Type B pancreatic cell (in vitro differentiated cells): ENCODE measurements around the gene TTC28. TPM values are rescaled to one million over a fixed set of nuclear protein-coding genes. Genes with fewer than 3 reads are reported as not detected.
A peak's percentile ranks its signal among the peaks of the same experiment; 100 is the strongest.

Source experiments
- DNase-seq: peaks from one replicate; pipeline ENCODE4 v3.0.0; 2021; ENCODE audit warnings: mixed read lengths; ENCODE audit not compliant: unreplicated experiment; ENCODE audit errors: extremely low spot score
- H3K27ac Mint-ChIP-seq: 2 replicates; pipeline ENCODE4 v1.8.0; 2021; ENCODE audit warnings: mild to moderate bottlenecking, mixed read lengths
- H3K27me3 Mint-ChIP-seq: 2 replicates; pipeline ENCODE4 v1.8.0; 2021; ENCODE audit warnings: mixed read lengths
- H3K36me3 Mint-ChIP-seq: 2 replicates; pipeline ENCODE4 v1.8.0; 2021; ENCODE audit warnings: mixed read lengths
- H3K4me1 Mint-ChIP-seq: one replicate; pipeline ENCODE4 v1.8.0; 2021; ENCODE audit warnings: mixed read lengths; ENCODE audit not compliant: unreplicated experiment
- H3K4me3 Mint-ChIP-seq: 2 replicates; pipeline ENCODE4 v1.8.0; 2021; ENCODE audit warnings: mild to moderate bottlenecking, mixed read lengths
- H3K9me3 Mint-ChIP-seq: 2 replicates; pipeline ENCODE4 v1.8.0; 2021; ENCODE audit warnings: mixed read lengths
- total RNA-seq: library from RNA; stranded (reverse); gene quantifications from 2 replicates; pipeline ENCODE4 v1.2.1, GENCODE V29; 2021; ENCODE audit warnings: low replicate concordance
- TF ChIP-seq, protein P1 (sequence below): fragments of 200-600 bp; sonication (generic); conservative IDR thresholded peaks from 2 replicates; pipeline ENCODE4 v1.5.0; 2021; ENCODE audit warnings: antibody characterized with exemption, mild to moderate bottlenecking

The TTC28 gene
- total RNA-seq, 1 donor from 2014 or later = 59.2 TPM

DNA sequence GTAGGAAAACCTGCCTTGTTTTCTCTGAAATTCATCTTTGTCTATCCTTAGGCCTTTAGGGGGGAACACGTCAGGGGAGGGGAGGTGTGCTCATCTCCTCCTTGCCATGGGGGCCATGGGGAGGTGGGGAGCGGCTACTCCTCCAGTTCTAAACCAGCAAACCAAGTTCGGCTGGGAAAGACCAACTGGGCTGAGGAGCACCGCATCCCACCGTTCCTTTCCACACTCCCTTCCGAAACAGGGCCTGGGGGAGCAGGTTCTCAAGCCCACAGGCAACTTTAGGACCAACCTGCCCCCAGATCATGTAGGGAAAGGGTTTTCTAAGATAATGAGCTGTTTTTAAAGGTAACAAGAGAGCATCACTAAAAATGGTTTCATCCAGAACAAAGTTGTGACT is 683.1 kb downstream of the TTC28 start:
- H3K36me3 Mint-ChIP-seq = no peaks in the 10 kb centered on the region
- TF ChIP-seq, protein P1, sequence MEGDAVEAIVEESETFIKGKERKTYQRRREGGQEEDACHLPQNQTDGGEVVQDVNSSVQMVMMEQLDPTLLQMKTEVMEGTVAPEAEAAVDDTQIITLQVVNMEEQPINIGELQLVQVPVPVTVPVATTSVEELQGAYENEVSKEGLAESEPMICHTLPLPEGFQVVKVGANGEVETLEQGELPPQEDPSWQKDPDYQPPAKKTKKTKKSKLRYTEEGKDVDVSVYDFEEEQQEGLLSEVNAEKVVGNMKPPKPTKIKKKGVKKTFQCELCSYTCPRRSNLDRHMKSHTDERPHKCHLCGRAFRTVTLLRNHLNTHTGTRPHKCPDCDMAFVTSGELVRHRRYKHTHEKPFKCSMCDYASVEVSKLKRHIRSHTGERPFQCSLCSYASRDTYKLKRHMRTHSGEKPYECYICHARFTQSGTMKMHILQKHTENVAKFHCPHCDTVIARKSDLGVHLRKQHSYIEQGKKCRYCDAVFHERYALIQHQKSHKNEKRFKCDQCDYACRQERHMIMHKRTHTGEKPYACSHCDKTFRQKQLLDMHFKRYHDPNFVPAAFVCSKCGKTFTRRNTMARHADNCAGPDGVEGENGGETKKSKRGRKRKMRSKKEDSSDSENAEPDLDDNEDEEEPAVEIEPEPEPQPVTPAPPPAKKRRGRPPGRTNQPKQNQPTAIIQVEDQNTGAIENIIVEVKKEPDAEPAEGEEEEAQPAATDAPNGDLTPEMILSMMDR = no peak
- no peaks in the 10 kb centered on the region for H3K4me1 Mint-ChIP-seq
- no peaks in the 10 kb centered on the region for H3K27me3 Mint-ChIP-seq
- H3K4me3 Mint-ChIP-seq = no peak overlapping the region
- no peak overlapping the region for H3K27ac Mint-ChIP-seq
- H3K9me3 Mint-ChIP-seq = no peaks in the 10 kb centered on the region
- no peak for DNase-seq

DNA sequence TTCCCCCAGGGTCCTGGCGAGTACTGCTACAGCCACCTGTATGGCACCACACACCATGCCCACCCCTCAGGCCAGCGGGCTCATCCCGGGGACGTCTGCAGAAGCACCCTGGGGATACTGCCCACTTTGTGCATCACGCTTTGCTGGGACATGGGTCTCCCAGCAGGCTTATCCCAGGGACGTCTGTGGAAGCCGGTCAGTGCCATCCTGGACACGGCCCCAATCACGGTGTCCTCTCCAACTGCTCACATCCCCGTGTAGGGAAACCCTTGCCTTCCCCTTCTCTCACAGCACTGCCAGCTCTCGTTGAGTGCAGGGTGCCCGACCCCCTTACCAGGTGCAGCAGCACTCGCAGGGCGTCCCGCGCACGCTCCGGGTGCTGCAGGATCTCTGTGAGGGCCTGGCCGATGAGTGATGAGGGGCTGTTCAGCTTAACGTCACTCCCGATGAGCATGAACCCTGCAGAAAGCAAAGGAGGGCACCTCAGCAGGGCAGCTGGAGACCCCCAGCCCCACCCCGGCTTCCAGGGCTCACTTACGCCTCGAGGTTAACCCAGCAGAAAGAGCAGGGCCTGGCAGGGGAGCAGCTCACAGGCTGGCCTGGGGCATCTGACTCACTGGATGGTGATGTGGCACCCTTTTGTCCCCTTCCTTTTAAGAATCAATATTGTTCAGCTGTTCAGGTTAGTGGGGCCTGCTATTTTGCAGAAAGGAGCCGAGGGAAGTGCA is 683.7 kb downstream of the TTC28 start:
- no peak overlapping the region for H3K27ac Mint-ChIP-seq
- DNase-seq = no peak
- no peaks in the 10 kb centered on the region for H3K27me3 Mint-ChIP-seq
- H3K4me1 Mint-ChIP-seq = no peaks in the 10 kb centered on the region
- H3K36me3 Mint-ChIP-seq = no peaks in the 10 kb centered on the region
- H3K9me3 Mint-ChIP-seq = no peaks in the 10 kb centered on the region
- no peak overlapping the region for H3K4me3 Mint-ChIP-seq
- TF ChIP-seq, protein P1 = no peak

DNA sequence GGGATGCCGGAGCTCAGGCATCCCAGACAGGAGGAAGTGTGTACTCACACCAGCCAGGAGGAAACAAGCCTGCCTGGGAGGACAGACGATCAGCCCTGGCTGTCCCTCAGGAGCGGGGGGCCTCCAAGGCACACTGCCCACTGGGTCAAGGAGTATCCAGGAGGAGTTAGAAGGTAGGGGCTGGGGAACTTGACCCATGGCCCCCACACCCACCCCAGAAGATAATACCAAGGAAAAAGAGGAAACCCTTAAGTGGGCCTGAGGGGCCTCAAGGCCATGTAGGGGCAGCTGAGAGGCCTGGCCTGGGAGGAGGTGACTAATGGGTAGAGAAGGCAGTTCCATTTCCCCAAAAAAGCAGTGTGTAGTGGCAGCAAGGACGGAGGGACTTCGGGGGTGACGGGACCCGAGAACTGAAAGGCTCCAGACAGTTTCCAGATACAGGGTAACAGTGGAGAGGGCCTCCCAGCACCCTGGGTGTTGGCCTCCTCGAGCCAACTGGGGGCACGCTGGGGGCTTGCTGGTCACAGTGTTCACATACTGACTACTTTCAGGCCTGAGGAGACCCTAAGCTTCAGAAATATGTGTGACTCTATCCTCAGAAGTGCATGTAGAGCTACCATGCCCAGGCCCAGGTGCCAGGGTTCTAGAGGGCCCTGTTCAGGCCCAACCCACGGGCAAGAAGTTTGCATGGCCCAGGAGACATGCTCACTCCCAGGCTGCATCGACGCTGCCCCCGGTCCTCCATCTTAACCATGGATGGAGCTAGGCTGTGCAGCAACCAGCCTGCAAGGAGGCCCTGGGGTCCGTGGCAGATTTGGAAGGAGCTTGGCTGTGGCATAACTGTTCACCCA is 684.9 kb downstream of the TTC28 start:
- Mint-ChIP-seq H3K36me3 (peaks cover 4% of the 10 kb centered on the region), H3K4me1 (peaks cover 4% of the 10 kb centered on the region), H3K27me3 (no peaks in the 10 kb centered on the region), H3K27ac (no peak overlapping the region), H3K4me3 (no peak overlapping the region), H3K9me3 (no peaks in the 10 kb centered on the region)
- DNase-seq = no peak
- TF ChIP-seq, protein P1 = no peak

DNA sequence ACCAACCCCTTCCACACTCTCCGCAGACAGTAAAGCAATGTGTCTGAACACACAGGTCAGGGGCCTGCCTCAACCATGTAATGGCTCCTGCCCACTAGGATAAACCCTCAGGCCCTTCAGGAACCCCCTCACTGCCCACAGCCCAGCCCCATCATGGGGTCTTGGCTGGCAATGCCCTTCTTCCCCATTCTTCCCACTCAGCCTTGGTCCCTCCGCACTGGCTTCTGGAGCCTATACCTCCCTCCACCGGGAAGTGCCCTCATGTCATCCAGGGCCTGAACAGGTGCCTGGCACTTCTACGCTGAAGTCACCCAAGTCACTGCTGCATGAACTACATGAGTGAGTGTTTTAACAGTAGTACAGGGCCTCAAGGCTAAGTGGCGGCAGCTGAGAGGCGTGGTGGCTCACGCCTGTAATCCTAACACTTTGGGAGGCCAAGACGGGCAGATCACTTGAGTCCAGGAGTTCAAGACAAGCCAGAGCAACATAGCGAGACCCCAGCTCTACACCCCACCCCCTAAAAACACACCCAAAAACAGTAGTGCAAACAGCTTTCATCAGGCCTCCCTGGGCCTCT is 685.8 kb downstream of the TTC28 start:
- Mint-ChIP-seq H3K4me3 (no peak overlapping the region), H3K27me3 (no peaks in the 10 kb centered on the region), H3K27ac (peak overlapping the region; percentile 14), H3K9me3 (no peaks in the 10 kb centered on the region), H3K4me1 (peaks cover 4% of the 10 kb centered on the region), H3K36me3 (peaks cover 4% of the 10 kb centered on the region)
- no peak for DNase-seq
- TF ChIP-seq, protein P1 = no peak

DNA sequence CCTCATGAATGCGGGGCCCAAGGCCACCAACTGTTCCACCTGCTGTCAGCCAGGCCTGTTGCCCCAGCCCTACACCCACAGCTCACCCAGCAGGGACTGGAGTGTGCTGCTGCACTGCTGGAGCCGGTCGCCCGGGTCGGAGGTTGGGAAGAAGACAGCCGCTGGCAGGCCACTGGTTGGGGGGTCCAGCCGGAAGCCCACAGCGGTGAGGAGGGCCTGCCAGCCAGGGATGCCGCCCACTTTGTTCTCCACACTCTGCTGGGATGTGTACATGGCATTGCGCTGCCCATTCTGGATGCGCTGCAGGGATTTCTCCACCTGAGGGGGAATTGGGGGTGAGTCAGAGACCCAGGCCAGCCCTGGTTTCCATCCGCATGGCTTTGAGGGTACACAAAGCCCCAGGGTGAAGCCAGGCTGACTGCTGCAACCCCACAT is 686.4 kb downstream of the TTC28 start:
- H3K9me3 Mint-ChIP-seq = no peaks in the 10 kb centered on the region
- no peak for DNase-seq
- TF ChIP-seq, protein P1 = no peak
- H3K4me3 Mint-ChIP-seq = no peak overlapping the region
- no peak overlapping the region for H3K27ac Mint-ChIP-seq
- peaks cover 4% of the 10 kb centered on the region for H3K36me3 Mint-ChIP-seq
- no peaks in the 10 kb centered on the region for H3K27me3 Mint-ChIP-seq
- H3K4me1 Mint-ChIP-seq = peaks cover 4% of the 10 kb centered on the region
